ENCODE data around the gene SPO11. TPM values are rescaled to one million over a fixed set of nuclear protein-coding genes. Genes with fewer than 3 reads are reported as not detected.

Gene SPO11
- total RNA-seq, 1 experiment from 2014 or later: not detected

DNA sequence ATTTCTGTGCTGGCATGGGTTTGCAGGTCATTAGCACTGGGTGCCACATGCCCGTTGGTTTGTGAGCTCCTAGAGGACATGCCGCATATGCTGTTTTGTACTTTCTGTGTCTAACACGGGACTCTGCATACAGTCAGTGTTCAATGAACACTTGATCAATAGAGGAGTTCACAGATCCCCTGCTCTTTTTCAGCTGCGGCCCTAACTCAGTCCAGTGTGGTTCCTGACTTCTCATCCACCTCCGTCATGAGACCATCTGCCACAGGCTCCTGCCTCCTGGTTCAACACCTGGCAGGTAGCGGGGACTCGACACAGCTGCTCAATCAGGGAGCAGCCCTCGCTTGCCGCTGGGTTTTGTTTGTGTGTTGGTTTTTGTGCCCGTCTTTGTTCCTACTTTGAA is 49.4 kb upstream of the SPO11 start:
- Histone ChIP-seq H4K20me1 (ENCODE audit: insufficient read depth) (no peaks in the 10 kb centered on the region), H3K9me3 (ENCODE audit: control insufficient read depth in 1 of 2, insufficient read depth in 1 of 2, low read depth in 1 of 2, low read length in 2 of 2) (no peaks in the 10 kb centered on the region), H3K27ac (ENCODE audit: low read depth, low read length) (no peak overlapping the region), H3K36me3 (ENCODE audit: control insufficient read depth in 1 of 2, insufficient read depth in 2 of 2, low read length in 2 of 2) (no peaks in the 10 kb centered on the region), H3K4me1 (ENCODE audit: control insufficient read depth in 1 of 2, insufficient read depth in 2 of 2, low read length in 2 of 2) (no peaks in the 10 kb centered on the region), H3K79me2 (ENCODE audit: insufficient read depth, low read length) (no peaks in the 10 kb centered on the region), H2AFZ (ENCODE audit: low read depth, low read length, poor library complexity, severe bottlenecking) (no peak overlapping the region), H3K4me2 (ENCODE audit: low read length) (no peak overlapping the region), H3K9me2 (ENCODE audit: insufficient read depth) (no peaks in the 10 kb centered on the region), H3K27me3 (ENCODE audit: insufficient read depth, low read length) (peaks cover 13% of the 10 kb centered on the region; the same call in 1 of the 2 replicates), H3K4me3 (replicated peaks in 1 of 2; ENCODE audit: low read depth in 1 of 2, low read length in 2 of 2) (no peak overlapping the region), H3K9ac (ENCODE audit: low read length) (no peak overlapping the region)
- RAD21 ChIA-PET (ENCODE audit: low non-redundant PET in 1 of 2, low total read pairs in 2 of 2, uncharacterized antibody in 2 of 2, unreplicated experiment in 2 of 2): no interaction called here
- intact Hi-C loops (cut with micrococcal nuclease): no loop called here
- POLR2A ChIA-PET: no interaction called here
- CTCF ChIA-PET: no interaction called here
- TF ChIP-seq, protein P1, sequence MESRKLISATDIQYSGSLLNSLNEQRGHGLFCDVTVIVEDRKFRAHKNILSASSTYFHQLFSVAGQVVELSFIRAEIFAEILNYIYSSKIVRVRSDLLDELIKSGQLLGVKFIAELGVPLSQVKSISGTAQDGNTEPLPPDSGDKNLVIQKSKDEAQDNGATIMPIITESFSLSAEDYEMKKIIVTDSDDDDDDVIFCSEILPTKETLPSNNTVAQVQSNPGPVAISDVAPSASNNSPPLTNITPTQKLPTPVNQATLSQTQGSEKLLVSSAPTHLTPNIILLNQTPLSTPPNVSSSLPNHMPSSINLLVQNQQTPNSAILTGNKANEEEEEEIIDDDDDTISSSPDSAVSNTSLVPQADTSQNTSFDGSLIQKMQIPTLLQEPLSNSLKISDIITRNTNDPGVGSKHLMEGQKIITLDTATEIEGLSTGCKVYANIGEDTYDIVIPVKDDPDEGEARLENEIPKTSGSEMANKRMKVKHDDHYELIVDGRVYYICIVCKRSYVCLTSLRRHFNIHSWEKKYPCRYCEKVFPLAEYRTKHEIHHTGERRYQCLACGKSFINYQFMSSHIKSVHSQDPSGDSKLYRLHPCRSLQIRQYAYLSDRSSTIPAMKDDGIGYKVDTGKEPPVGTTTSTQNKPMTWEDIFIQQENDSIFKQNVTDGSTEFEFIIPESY (IDR thresholded peaks at IDR 0.05; ENCODE audit: extremely low read depth, insufficient replicate concordance, low read length): no peak
- TF ChIP-seq EZH2 (IDR thresholded peaks at IDR 0.05) (no peak), POLR2AphosphoS5 (IDR thresholded peaks at IDR 0.05; ENCODE audit: low read depth, low read length) (no peak), CBX3 (IDR thresholded peaks at IDR 0.05; ENCODE audit: low read depth) (no peak), EGR1 (IDR thresholded peaks at IDR 0.05; ENCODE audit: low read depth) (no peak), SP1 (IDR thresholded peaks at IDR 0.05; ENCODE audit: low read depth) (no peak), ZNF274 (IDR thresholded peaks at IDR 0.05; ENCODE audit: low read depth, low read length) (no peak), SIN3A (IDR thresholded peaks at IDR 0.05; ENCODE audit: low read depth) (no peak), CEBPB (IDR thresholded peaks at IDR 0.05; ENCODE audit: low read depth) (no peak), JUND (IDR thresholded peaks at IDR 0.05) (no peak)
- TF ChIP-seq, protein P2, sequence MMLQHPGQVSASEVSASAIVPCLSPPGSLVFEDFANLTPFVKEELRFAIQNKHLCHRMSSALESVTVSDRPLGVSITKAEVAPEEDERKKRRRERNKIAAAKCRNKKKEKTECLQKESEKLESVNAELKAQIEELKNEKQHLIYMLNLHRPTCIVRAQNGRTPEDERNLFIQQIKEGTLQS (IDR thresholded peaks at IDR 0.05): no peak
- TF ChIP-seq, protein P3, sequence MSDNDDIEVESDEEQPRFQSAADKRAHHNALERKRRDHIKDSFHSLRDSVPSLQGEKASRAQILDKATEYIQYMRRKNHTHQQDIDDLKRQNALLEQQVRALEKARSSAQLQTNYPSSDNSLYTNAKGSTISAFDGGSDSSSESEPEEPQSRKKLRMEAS (IDR thresholded peaks at IDR 0.05): no peak
- ATAC-seq: no peak
- BruUV-seq (replicated peaks): no TSS peak
- DNase-seq (ENCODE audit: low read depth, low spot score): no peak
